MM.1S (cell line): Measurements from ENCODE around the gene DALRD3.

Source experiments
- DNase-seq: peaks from one replicate; pipeline ENCODE4 v3.0.0-alpha.2; 2015
- H2AFZ ChIP-seq: fragments of 300-600 bp; sonication (generic); 2 replicates; pipeline ENCODE4 v1.6.0; 2016; ENCODE audit warnings: antibody characterized with exemption, low read length
- H3F3A ChIP-seq: fragments of 300-600 bp; sonication (generic); 2 replicates; pipeline ENCODE4 v1.6.1; 2016; ENCODE audit warnings: mild to moderate bottlenecking, antibody characterized with exemption, low read length, moderate library complexity, mixed read lengths; ENCODE audit not compliant: insufficient read depth
- H3K27ac ChIP-seq: fragments of 300-600 bp; sonication (generic); 2 replicates; pipeline ENCODE4 v1.5.1; 2016; ENCODE audit warnings: mild to moderate bottlenecking, low read length
- H3K27me3 ChIP-seq: fragments of 300-600 bp; sonication (generic); replicated peaks from 2 replicates; pipeline ENCODE4 v1.6.0; 2016; ENCODE audit warnings: low read length; ENCODE audit not compliant: insufficient read depth
- H3K36me3 ChIP-seq: fragments of 300-600 bp; sonication (generic); replicated peaks from 2 replicates; pipeline ENCODE4 v1.6.1; 2016; ENCODE audit warnings: mild to moderate bottlenecking, low read length, mixed read lengths; ENCODE audit not compliant: insufficient read depth
- H3K4me1 ChIP-seq: fragments of 300-600 bp; sonication (generic); 2 replicates; pipeline ENCODE4 v1.6.1; 2016; ENCODE audit warnings: low read length, mixed read lengths
- H3K4me2 ChIP-seq: fragments of 300-600 bp; sonication (generic); 2 replicates; pipeline ENCODE4 v1.6.0; 2016; ENCODE audit warnings: low read depth, low read length
- H3K4me3 ChIP-seq: fragments of 300-600 bp; sonication (generic); 2 replicates; pipeline ENCODE4 v1.5.1; 2016; ENCODE audit warnings: low read length, mixed read lengths
- H3K79me2 ChIP-seq: fragments of 300-600 bp; sonication (generic); 2 replicates; pipeline ENCODE4 v1.6.1; 2016; ENCODE audit warnings: mixed run types, low read length, mixed read lengths
- H3K9ac ChIP-seq: fragments of 300-600 bp; sonication (generic); 2 replicates; pipeline ENCODE4 v1.6.1; 2016; ENCODE audit warnings: low read length, mixed read lengths
- H3K9me2 ChIP-seq: fragments of 300-600 bp; sonication (generic); replicated peaks from 2 replicates; pipeline ENCODE4 v1.6.1; 2016; ENCODE audit warnings: mild to moderate bottlenecking, low read length, mixed read lengths; ENCODE audit not compliant: insufficient read depth
- H3K9me3 ChIP-seq: fragments of 300-600 bp; sonication (generic); replicated peaks from 2 replicates; pipeline ENCODE4 v1.6.1; 2016; ENCODE audit warnings: mild to moderate bottlenecking, low read length, mixed read lengths; ENCODE audit not compliant: insufficient read depth
- H4K20me1 ChIP-seq: fragments of 300-600 bp; sonication (generic); 2 replicates; pipeline ENCODE4 v1.6.1; 2016; ENCODE audit warnings: mild to moderate bottlenecking, low read length, moderate library complexity, mixed read lengths; ENCODE audit not compliant: insufficient read depth
- CTCF ChIP-seq: fragments of 300-600 bp; sonication (generic); IDR thresholded peaks from 2 replicates; pipeline ENCODE4 v1.5.1; 2016; ENCODE audit warnings: antibody characterized with exemption, low read length, mixed read lengths
- EZH2 ChIP-seq: fragments of 300-600 bp; sonication (generic); optimal IDR thresholded peaks from 2 replicates; pipeline ENCODE3; 2017; ENCODE audit warnings: low read depth, mild to moderate bottlenecking, antibody characterized with exemption, low read length, mixed read lengths
- EZH2phosphoT487 ChIP-seq: fragments of 300-600 bp; sonication (generic); IDR thresholded peaks from 2 replicates; pipeline ENCODE4 v1.6.1; 2018; ENCODE audit warnings: antibody characterized with exemption, low read length

The DALRD3 gene

GRCh38 chr3:49029563-49029884, 11.1 kb upstream of the DALRD3 start:
- no peaks in the 10 kb centered on the region for H3K9me2 ChIP-seq
- peaks cover 36% of the 10 kb centered on the region for H3K4me1 ChIP-seq
- peak overlapping the region; percentile 21; the same call in 1 of the 2 replicates for H2AFZ ChIP-seq
- H3K4me2 ChIP-seq = peak overlapping the region; percentile 95; the same call in 1 of the 2 replicates
- peak overlapping the region; percentile 97; the same call in 1 of the 2 replicates for H3K9ac ChIP-seq
- no peaks in the 10 kb centered on the region for H4K20me1 ChIP-seq
- TF ChIP-seq EZH2phosphoT487 (no peak), CTCF (no peak), EZH2 (no peak)
- peaks cover 46% of the 10 kb centered on the region for H3K79me2 ChIP-seq
- 0 out of 2 replicates have a peak overlapping the region, but pooled peaks have one; percentile 84 for H3K4me3 ChIP-seq
- peaks cover 7% of the 10 kb centered on the region; the same call in 1 of the 2 replicates for H3K36me3 ChIP-seq
- peak overlapping the region; percentile 61; the same call in 1 of the 2 replicates for H3K27ac ChIP-seq
- peaks cover 37% of the 10 kb centered on the region for H3F3A ChIP-seq
- no peak for DNase-seq
- H3K9me3 ChIP-seq = no peaks in the 10 kb centered on the region
- H3K27me3 ChIP-seq = no peaks in the 10 kb centered on the region

GRCh38 chr3:49028673-49029562, 10.5 kb upstream of the DALRD3 start, which contains the start of gene IMPDH2:
Gene IMPDH2, minus strand, starts transcription at chr3:49029398. Its CDS starts 48 bp downstream, at chr3:49029350.
- peak; percentile 96 for DNase-seq
- Histone ChIP-seq H3K9me3 (no peaks in the 10 kb centered on the region), H2AFZ (peak within 1 kb of the TSS; percentile 21; the same call in 1 of the 2 replicates), H3K27me3 (no peaks in the 10 kb centered on the region), H3K4me2 (peak within 1 kb of the TSS; percentile 95), H3K79me2 (peaks cover 52% of the 10 kb centered on the region), H3K4me1 (peaks cover 42% of the 10 kb centered on the region), H3K4me3 (peak within 1 kb of the TSS; percentile 84), H3F3A (peaks cover 43% of the 10 kb centered on the region), H3K27ac (peak within 1 kb of the TSS; percentile 61), H3K9ac (peak within 1 kb of the TSS; percentile 97), H3K9me2 (no peaks in the 10 kb centered on the region), H4K20me1 (no peaks in the 10 kb centered on the region), H3K36me3 (peaks cover 13% of the 10 kb centered on the region)
- TF ChIP-seq CTCF (0 out of 2 replicates have a peak, but pooled peaks have one; percentile 16), EZH2phosphoT487 (no peak)

- Histone ChIP-seq H3K4me2 (peak overlapping the region; percentile 95), H3K9ac (peak overlapping the region; percentile 97), H3K36me3 (peaks cover 14% of the 10 kb centered on the region), H2AFZ (no peak overlapping the region), H3K4me3 (peak overlapping the region; percentile 84), H3K9me2 (no peaks in the 10 kb centered on the region), H3F3A (peaks cover 47% of the 10 kb centered on the region), H3K4me1 (peaks cover 46% of the 10 kb centered on the region), H4K20me1 (no peaks in the 10 kb centered on the region), H3K79me2 (peaks cover 58% of the 10 kb centered on the region), H3K27me3 (no peaks in the 10 kb centered on the region), H3K9me3 (no peaks in the 10 kb centered on the region), H3K27ac (peak overlapping the region; percentile 61)
- no peak for DNase-seq
- TF ChIP-seq CTCF = no peak
- no peak for TF ChIP-seq EZH2phosphoT487
- TF ChIP-seq EZH2 = no peak
Measured at GRCh38 chr3:49028298-49028672, 9.9 kb upstream of the DALRD3 start.
